ENCODE results near the gene TSC2.

- TF ChIP-seq POLR2A (IDR thresholded peaks at IDR 0.05; ENCODE audit: low read depth, low read length): no peak
- TF ChIP-seq SPI1 (IDR thresholded peaks at IDR 0.05; ENCODE audit: low read depth, low read length): no peak
- no peak for TF ChIP-seq POLR2AphosphoS5 (IDR thresholded peaks at IDR 0.05; ENCODE audit: low read depth, low read length)
- no peak for TF ChIP-seq TAF1 (IDR thresholded peaks at IDR 0.05; ENCODE audit: low read depth, low read length)
- TF ChIP-seq PAX5 (IDR thresholded peaks at IDR 0.05; ENCODE audit: insufficient read depth, low read length, severe bottlenecking): no peak
- TF ChIP-seq POU2F2 (IDR thresholded peaks at IDR 0.05; ENCODE audit: low read depth, low read length): no peak
Observed at GRCh38 chr16:2045965-2046892, 1.6 kb upstream of the TSC2 start.
